SU-DHL-6 (cell line): ENCODE results near the gene GPR155.
A peak's percentile ranks its signal among the peaks of the same experiment; 100 is the strongest.
"Not testable (repeated sequence)": the region's sequence is repeated elsewhere in the genome, so short reads cannot be mapped to it uniquely, and the experiment has no call there.

Source experiments
- H2AFZ ChIP-seq: fragments of 200-600 bp; sonication (generic); 2 replicates; pipeline ENCODE4 v1.6.1; 2014; ENCODE audit warnings: low read depth, mild to moderate bottlenecking, moderate library complexity, mixed read lengths, antibody characterized with exemption, low read length; ENCODE audit not compliant: severe bottlenecking
- H3F3A ChIP-seq: fragments of 200-600 bp; shearing (Covaris generic); 2 replicates; pipeline ENCODE4 v1.6.0; 2016; ENCODE audit warnings: antibody characterized with exemption, mild to moderate bottlenecking; ENCODE audit not compliant: insufficient read depth
- H3K27ac ChIP-seq: fragments of 200-600 bp; sonication (generic); 2 replicates; pipeline ENCODE4 v1.5.1; 2016; ENCODE audit warnings: low read depth, mild to moderate bottlenecking, low read length, moderate library complexity, mixed read lengths
- H3K27me3 ChIP-seq: fragments of 200-600 bp; sonication (generic), shearing (Covaris generic); 2 replicates; pipeline ENCODE4 v1.6.0; 2014; ENCODE audit warnings: mild to moderate bottlenecking, low read length
- H3K36me3 ChIP-seq: fragments of 200-600 bp; sonication (generic); 2 replicates; pipeline ENCODE4 v1.6.1; 2014; ENCODE audit warnings: mild to moderate bottlenecking, low read length, mixed read lengths
- H3K4me2 ChIP-seq: fragments of 300-600, 200-600 bp; shearing (Covaris generic), sonication (generic); 2 replicates; pipeline ENCODE4 v1.6.0; 2014; ENCODE audit warnings: low read length, low read depth, mild to moderate bottlenecking; ENCODE audit not compliant: poor library complexity, severe bottlenecking
- H3K4me3 ChIP-seq: fragments of 200-600 bp; sonication (generic); 2 replicates; pipeline ENCODE4 v1.5.1; 2014; ENCODE audit warnings: antibody characterized with exemption, low read length, mild to moderate bottlenecking, mixed read lengths; ENCODE audit not compliant: insufficient read depth, poor library complexity, severe bottlenecking
- H3K79me2 ChIP-seq: fragments of 200-600 bp; sonication (generic); 2 replicates; pipeline ENCODE4 v1.6.1; 2014; ENCODE audit warnings: mild to moderate bottlenecking, low read length, moderate library complexity; ENCODE audit not compliant: insufficient read depth
- H3K9ac ChIP-seq: fragments of 200-600 bp; sonication (generic); 2 replicates; pipeline ENCODE4 v1.7.0; 2014; ENCODE audit warnings: mild to moderate bottlenecking, low read length
- H3K9me2 ChIP-seq: fragments of 200-600 bp; sonication (generic); replicated peaks from 2 replicates; pipeline ENCODE4 v1.6.1; 2014; ENCODE audit warnings: low read length; ENCODE audit not compliant: insufficient read depth
- H3K9me3 ChIP-seq: fragments of 200-600 bp; sonication (generic); 2 replicates; pipeline ENCODE4 v1.6.1; 2014; ENCODE audit warnings: low read length, mixed read lengths; ENCODE audit not compliant: insufficient read depth
- H4K20me1 ChIP-seq: fragments of 200-600 bp; sonication (generic); 2 replicates; pipeline ENCODE4 v1.6.1; 2014; ENCODE audit warnings: low read depth, mild to moderate bottlenecking, antibody characterized with exemption, low read length, moderate library complexity, mixed read lengths
- EZH2phosphoT487 ChIP-seq: fragments of 200-600 bp; sonication (generic), shearing (Covaris generic); conservative IDR thresholded peaks from 2 replicates; pipeline ENCODE4 v1.6.1; 2018; ENCODE audit warnings: mild to moderate bottlenecking, antibody characterized with exemption, low read length, moderate library complexity, mixed read lengths
- TF ChIP-seq, protein P1 (sequence below): fragments of 200-600 bp; sonication (generic); IDR thresholded peaks from one replicate; pipeline ENCODE4 v1.5.1; 2017; ENCODE audit warnings: antibody characterized with exemption, mild to moderate bottlenecking, low read length, moderate library complexity; ENCODE audit not compliant: insufficient read depth, poor library complexity, severe bottlenecking

Gene GPR155

DNA sequence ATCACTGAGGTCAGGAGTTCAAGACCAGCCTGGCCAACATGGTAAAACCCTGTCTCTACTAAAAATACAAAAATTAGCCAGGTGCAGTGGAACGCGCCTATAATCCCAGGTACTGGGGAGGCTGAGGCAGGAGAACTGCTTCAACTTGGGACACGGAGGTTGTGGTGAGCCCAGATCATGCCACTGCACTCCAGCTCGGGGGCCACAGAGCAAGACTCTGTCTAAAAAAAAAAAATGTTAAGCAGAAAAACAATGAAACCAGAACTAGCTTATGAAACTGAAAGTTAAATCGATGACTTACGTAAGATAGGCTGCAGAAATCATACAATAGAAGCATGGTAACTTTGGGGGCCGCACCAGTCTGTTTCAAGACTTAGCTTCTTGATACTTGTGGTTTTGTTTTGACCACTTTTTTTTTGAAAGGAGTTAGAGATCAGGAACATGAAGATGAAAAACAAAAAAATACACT, 6.2 kb upstream of the GPR155 start:
- Histone ChIP-seq H3K9me2 (no peaks in the 10 kb centered on the region), H3K9ac (peak overlapping the region; percentile 10; the same call in 1 of the 2 replicates), H2AFZ (peak overlapping the region; percentile 76), H3K4me2 (peak overlapping the region; percentile 51), H3K27me3 (no peaks in the 10 kb centered on the region), H3K27ac (no peak overlapping the region), H3F3A (0 out of 2 replicates have a peak, but pooled peaks cover 3% of the 10 kb centered on the region), H4K20me1 (no peaks in the 10 kb centered on the region), H3K9me3 (no peaks in the 10 kb centered on the region), H3K4me3 (peak overlapping the region; percentile 22), H3K36me3 (no peaks in the 10 kb centered on the region), H3K79me2 (no peaks in the 10 kb centered on the region)
- TF ChIP-seq, protein P1, sequence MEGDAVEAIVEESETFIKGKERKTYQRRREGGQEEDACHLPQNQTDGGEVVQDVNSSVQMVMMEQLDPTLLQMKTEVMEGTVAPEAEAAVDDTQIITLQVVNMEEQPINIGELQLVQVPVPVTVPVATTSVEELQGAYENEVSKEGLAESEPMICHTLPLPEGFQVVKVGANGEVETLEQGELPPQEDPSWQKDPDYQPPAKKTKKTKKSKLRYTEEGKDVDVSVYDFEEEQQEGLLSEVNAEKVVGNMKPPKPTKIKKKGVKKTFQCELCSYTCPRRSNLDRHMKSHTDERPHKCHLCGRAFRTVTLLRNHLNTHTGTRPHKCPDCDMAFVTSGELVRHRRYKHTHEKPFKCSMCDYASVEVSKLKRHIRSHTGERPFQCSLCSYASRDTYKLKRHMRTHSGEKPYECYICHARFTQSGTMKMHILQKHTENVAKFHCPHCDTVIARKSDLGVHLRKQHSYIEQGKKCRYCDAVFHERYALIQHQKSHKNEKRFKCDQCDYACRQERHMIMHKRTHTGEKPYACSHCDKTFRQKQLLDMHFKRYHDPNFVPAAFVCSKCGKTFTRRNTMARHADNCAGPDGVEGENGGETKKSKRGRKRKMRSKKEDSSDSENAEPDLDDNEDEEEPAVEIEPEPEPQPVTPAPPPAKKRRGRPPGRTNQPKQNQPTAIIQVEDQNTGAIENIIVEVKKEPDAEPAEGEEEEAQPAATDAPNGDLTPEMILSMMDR: no peak
- TF ChIP-seq EZH2phosphoT487: no peak

DNA sequence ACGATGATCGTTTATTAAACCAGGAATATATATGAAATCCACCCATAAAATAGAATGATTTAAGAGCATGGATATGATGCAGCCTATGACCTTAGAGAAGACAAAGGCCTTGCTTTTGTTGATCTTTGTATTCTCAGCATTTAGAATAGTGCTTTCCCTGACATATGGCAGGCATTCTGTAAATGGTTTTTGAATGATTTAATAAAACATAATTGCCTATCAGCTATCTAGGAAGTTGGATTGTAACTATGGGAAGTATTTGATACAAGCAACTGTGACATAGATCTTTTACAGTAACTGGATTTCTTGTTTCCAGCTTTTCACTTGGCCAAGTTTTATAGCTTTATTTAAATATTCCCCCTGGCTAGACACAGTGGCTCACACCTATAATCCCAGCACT, 5.1 kb upstream of the GPR155 start:
- TF ChIP-seq EZH2phosphoT487: no peak
- TF ChIP-seq, protein P1: no peak
- H3K9me3 ChIP-seq: no peaks in the 10 kb centered on the region
- no peak overlapping the region for H3K4me3 ChIP-seq
- H3K27ac ChIP-seq: no peak overlapping the region
- no peaks in the 10 kb centered on the region for H3K36me3 ChIP-seq
- H3K9me2 ChIP-seq: no peaks in the 10 kb centered on the region
- no peak overlapping the region for H2AFZ ChIP-seq
- H3F3A ChIP-seq: 0 out of 2 replicates have a peak, but pooled peaks cover 3% of the 10 kb centered on the region
- no peaks in the 10 kb centered on the region for H3K27me3 ChIP-seq
- no peak overlapping the region for H3K4me2 ChIP-seq
- H3K79me2 ChIP-seq: no peaks in the 10 kb centered on the region
- H3K9ac ChIP-seq: no peak overlapping the region
- no peaks in the 10 kb centered on the region for H4K20me1 ChIP-seq

DNA sequence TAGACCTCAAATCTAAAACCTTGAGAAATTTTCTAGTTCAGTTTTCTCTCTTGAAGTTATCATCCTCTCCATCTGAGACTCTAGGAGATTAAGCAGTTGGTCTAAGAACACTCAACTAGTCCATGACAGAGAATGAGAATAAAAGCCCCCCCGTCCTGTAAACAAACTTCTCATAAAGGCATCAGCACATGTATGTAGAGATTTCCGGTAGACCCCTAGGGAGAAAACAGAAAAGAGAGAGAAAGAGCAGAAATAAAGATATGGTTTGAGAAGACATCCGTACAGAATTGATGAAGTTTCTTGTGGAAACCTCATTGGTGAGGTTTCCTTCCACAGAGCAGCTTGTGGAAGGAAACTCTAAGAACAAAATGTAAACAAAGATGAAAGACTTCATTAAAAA, 3.2 kb upstream of the GPR155 start:
- Histone ChIP-seq H4K20me1 (no peaks in the 10 kb centered on the region), H3F3A (0 out of 2 replicates have a peak, but pooled peaks cover 3% of the 10 kb centered on the region), H3K9ac (no peak overlapping the region), H3K27me3 (no peaks in the 10 kb centered on the region), H3K79me2 (no peaks in the 10 kb centered on the region), H3K36me3 (no peaks in the 10 kb centered on the region), H3K27ac (no peak overlapping the region), H3K4me2 (peak overlapping the region; percentile 11), H3K9me3 (no peaks in the 10 kb centered on the region), H3K4me3 (no peak overlapping the region), H2AFZ (no peak overlapping the region), H3K9me2 (no peaks in the 10 kb centered on the region)
- no peak for TF ChIP-seq EZH2phosphoT487
- TF ChIP-seq, protein P1: no peak

DNA sequence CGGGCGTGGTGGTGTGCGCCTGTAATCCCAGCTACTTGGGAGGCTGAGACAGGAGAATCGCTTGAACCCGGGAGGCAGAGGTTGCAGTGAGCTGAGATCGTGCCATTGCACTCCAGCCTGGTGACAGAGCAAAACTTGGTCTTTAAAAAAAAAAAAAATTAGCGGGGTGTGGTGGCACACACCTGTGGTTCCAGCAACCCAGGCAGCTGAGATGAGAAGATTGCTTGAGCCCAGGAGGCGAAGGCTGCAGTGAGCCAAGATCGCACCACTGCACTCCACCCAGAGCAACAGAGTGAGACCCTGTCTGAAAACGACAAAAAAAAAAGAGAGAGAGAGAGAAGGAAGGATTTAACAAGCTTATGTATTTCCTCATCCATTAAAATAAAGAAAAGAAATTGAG, 2.7 kb upstream of the GPR155 start:
- not testable (repeated sequence) for H3K36me3 ChIP-seq, H3K9me2 ChIP-seq, H3K9ac ChIP-seq, H4K20me1 ChIP-seq, H3K27ac ChIP-seq, H3K4me3 ChIP-seq, H3K79me2 ChIP-seq, H3F3A ChIP-seq, H3K9me3 ChIP-seq, H3K27me3 ChIP-seq, H2AFZ ChIP-seq
- peak overlapping the region; percentile 11 for H3K4me2 ChIP-seq
